HepG2 (cell line): ENCODE results near the gene UGT3A2. TPM values are rescaled to one million over a fixed set of nuclear protein-coding genes. Genes with fewer than 3 reads are reported as not detected.

ENCODE experiments used
- ATAC-seq: fragments of 200-7000 bp; cut with Tn5 transposase; 3 replicates; pipeline ENCODE4 v1.9.1; 2020; ENCODE audit warnings: mild to moderate bottlenecking, moderate library complexity
- BruUV-seq: library from RNA; stranded (reverse); fragments of 400-500 nt; replicated peaks from 2 replicates; lab custom pipeline; 2021; lab: Mats Ljungman, UMichigan
- CTCF ChIA-PET: fragments of 300-600 bp; formaldehyde crosslinking; extraction: SDS; loops from one replicate; lab custom pipeline; 2021; ENCODE audit warnings: low total read pairs, inconsistent platforms, low intra/inter-chr PET ratio; lab: Yijun Ruan, JAX
- POLR2A ChIA-PET: fragments of 350-600 bp; sonication (Branson Sonifier 250); formaldehyde crosslinking; loops from one replicate; lab custom pipeline; 2020; ENCODE audit warnings: antibody characterized with exemption, inconsistent platforms; lab: Yijun Ruan, JAX
- DNase-seq: peaks from one replicate; pipeline ENCODE4 v3.0.0-alpha.2; 2015; ENCODE audit warnings: low spot score
- FAIRE-seq: peaks from 3 replicates; lab custom pipeline; 2011; peaks lifted over from hg19 to GRCh38; lab: Jason Lieb, UNC
- H2AFZ ChIP-seq: one replicate; pipeline ENCODE4 v1.6.1; 2011; ENCODE audit warnings: low read length, inconsistent platforms
- H3K27ac ChIP-seq: fragments of 300-600 bp; 3 replicates; pipeline ENCODE4 v1.8.0; 2011; ENCODE audit warnings: mixed run types, mild to moderate bottlenecking, mixed read lengths, low read length, inconsistent platforms; ENCODE audit not compliant: insufficient read depth; ENCODE audit errors: extremely low read length
- H3K27me3 ChIP-seq, 2 experiments: fragments of 200-600 bp in 1 of 2; 2 replicates in 1 of 2; 3 replicates in 1 of 2; pipeline versions ENCODE4 v1.6.0 to v1.8.0; 2011; ENCODE audit warnings: low read length in 2 of 2, mild to moderate bottlenecking in 2 of 2, moderate library complexity in 2 of 2, inconsistent platforms in 1 of 2; ENCODE audit not compliant: insufficient read depth in 2 of 2, control insufficient read depth in 1 of 2
- H3K36me3 ChIP-seq, 2 experiments: fragments of 200-600 bp in 1 of 2; replicated peaks in 1 of 2; 2 replicates in 1 of 2; 3 replicates in 1 of 2; pipeline versions ENCODE4 v1.5.1 to v1.8.0; 2011; ENCODE audit warnings: low read length in 2 of 2, inconsistent platforms in 1 of 2; ENCODE audit not compliant: insufficient read depth in 2 of 2, control insufficient read depth in 1 of 2
- H3K4me1 ChIP-seq: 2 replicates; pipeline ENCODE4 v1.5.1; 2012; ENCODE audit warnings: low read length, inconsistent platforms; ENCODE audit not compliant: insufficient read depth
- H3K4me2 ChIP-seq: 2 replicates; pipeline ENCODE4 v1.6.0; 2011; ENCODE audit warnings: low read depth, low read length, inconsistent platforms
- H3K4me3 ChIP-seq, 3 experiments: fragments of 200-600 bp in 1 of 3; sonication (generic), shearing (Covaris generic) in 1 of 3; replicated peaks in 1 of 3; 2 replicates each; pipeline ENCODE4 v1.5.1; 2011 to 2016; ENCODE audit warnings: low read length in 3 of 3, inconsistent platforms in 2 of 3, low read depth in 2 of 3, mild to moderate bottlenecking in 2 of 3, control low read depth in 1 of 3, mixed read lengths in 1 of 3; ENCODE audit not compliant: insufficient read depth in 1 of 3
- H3K79me2 ChIP-seq: one replicate; pipeline ENCODE4 v1.6.1; 2011; ENCODE audit warnings: low read length, inconsistent platforms; ENCODE audit not compliant: insufficient read depth
- H3K9ac ChIP-seq: 2 replicates; pipeline ENCODE4 v1.6.0; 2011; ENCODE audit warnings: mild to moderate bottlenecking, low read depth, low read length, inconsistent platforms; ENCODE audit not compliant: insufficient read depth
- H3K9me3 ChIP-seq: 2 replicates; pipeline ENCODE4 v1.5.1; 2012; ENCODE audit warnings: mild to moderate bottlenecking, low read length
- H4K20me1 ChIP-seq: 2 replicates; pipeline ENCODE4 v1.6.0; 2011; ENCODE audit warnings: inconsistent platforms, mild to moderate bottlenecking, low read length, moderate library complexity; ENCODE audit not compliant: insufficient read depth
- DDIT3 ChIP-seq: sonication (generic); formaldehyde crosslinking; IDR thresholded peaks from 2 replicates; pipeline ENCODE4 v1.4.0; 2020; ENCODE audit warnings: mild to moderate bottlenecking, missing genetic modification reagents
- HHEX ChIP-seq: IDR thresholded peaks from 2 replicates; pipeline ENCODE4 v1.6.1; 2016; ENCODE audit warnings: control low read depth
- JUND ChIP-seq: sonication (generic); formaldehyde crosslinking; IDR thresholded peaks from 2 replicates; pipeline ENCODE4 v1.8.0; 2022; ENCODE audit warnings: mild to moderate bottlenecking, missing genetic modification reagents
- RFX3 ChIP-seq: IDR thresholded peaks from 2 replicates; pipeline ENCODE4 v1.6.1; 2016; ENCODE audit warnings: missing biosample characterization, missing genetic modification reagents
- TAF15 ChIP-seq: fragments of 200-400 bp; formaldehyde crosslinking; IDR thresholded peaks from one replicate; pipeline ENCODE4 v1.6.1; 2018; ENCODE audit warnings: mild to moderate bottlenecking, low read depth, low read length; ENCODE audit not compliant: poor library complexity, severe bottlenecking
- ZNF101 ChIP-seq: sonication (generic); formaldehyde crosslinking; IDR thresholded peaks from 2 replicates; pipeline ENCODE4 v1.4.0; 2020; ENCODE audit warnings: mild to moderate bottlenecking, low read depth, missing genetic modification reagents, borderline replicate concordance
- ZNF160 ChIP-seq: sonication (generic); formaldehyde crosslinking; IDR thresholded peaks from 2 replicates; pipeline ENCODE4 v1.8.0; 2022; ENCODE audit warnings: mild to moderate bottlenecking, inconsistent platforms, missing genetic modification reagents
- ZNF224 ChIP-seq: sonication (generic); formaldehyde crosslinking; IDR thresholded peaks from 2 replicates; pipeline ENCODE4 v1.5.0; 2020; ENCODE audit warnings: mild to moderate bottlenecking, missing genetic modification reagents
- ZNF780A ChIP-seq: sonication (generic); formaldehyde crosslinking; IDR thresholded peaks from 2 replicates; pipeline ENCODE4 v1.8.0; 2022; ENCODE audit warnings: mild to moderate bottlenecking, missing genetic modification reagents, moderate library complexity
- WGBS: methylation state at CpG from one replicate; pipeline ENCODE4 v1.1.6; 2017; ENCODE audit warnings: low lambda C conversion rate; 5-methylcytosine and 5-hydroxymethylcytosine counted together
- in situ Hi-C: cut with HindIII; loops from 2 replicates; pipeline ENCODE4 v1.10.0; 2017; ENCODE audit warnings: low pct_unique_long_range_greater_than_20kb; ENCODE audit not compliant: extremely low pct_ligation_motif_present
- intact Hi-C: fragments of 100-400 bp; cut with micrococcal nuclease; formaldehyde crosslinking; loops from one replicate; pipeline ENCODE4 v1.10.0; 2022; ENCODE audit not compliant: unreplicated experiment
- polyA plus RNA-seq, 8 experiments: library from polyadenylated mRNA; depleted of rRNA in 3 of 8; stranded (reverse) in 7 of 8; unstranded in 1 of 8; fragments of >200 nt; fragmentation: Illumina TruSeq in 4 of 8; extraction: Trizol in 4 of 8; gene quantifications; 2 replicates each; pipeline versions ENCODE4 v1.2.1 to v1.2.3, GENCODE V29; 2011 to 2016; ENCODE audit warnings: low read depth in 4 of 8, missing spikeins in 1 of 8, mixed read lengths in 1 of 8; ENCODE audit not compliant: insufficient read depth in 1 of 8
- small RNA-seq, 3 experiments: library from RNA; depleted of rRNA; stranded (forward); fragments of <200 nt; gene quantifications; one replicate each; pipeline ENCODE3, GENCODE V24; 2012; ENCODE audit warnings: low read depth in 2 of 3, low replicate concordance in 1 of 3; ENCODE audit not compliant: insufficient read length in 3 of 3, insufficient read depth in 2 of 3
- total RNA-seq, 5 experiments: library from RNA; depleted of rRNA; stranded (reverse); fragments of >200 nt; fragmentation: Illumina TruSeq; extraction: Trizol; gene quantifications; 2 replicates each; pipeline ENCODE4 v1.2.3, GENCODE V29; 2016; ENCODE audit warnings: low read depth in 1 of 5
- TF ChIP-seq, protein P1 (sequence below): IDR thresholded peaks from 2 replicates; pipeline ENCODE4 v1.6.1; 2018; ENCODE audit warnings: missing genetic modification reagents, mild to moderate bottlenecking, missing compliant biosample characterization

Gene UGT3A2
- total and polyA plus RNA-seq, 2 of the 13 experiments (the other 11 are each of a cell fraction or from before 2014, with no cell fraction given): not detected

- Histone ChIP-seq H3K4me2 (no peak overlapping the region), H3K79me2 (no peaks in the 10 kb centered on the region), H3K4me1 (no peaks in the 10 kb centered on the region), H4K20me1 (no peaks in the 10 kb centered on the region), H3K9me3 (peaks cover 5% of the 10 kb centered on the region; the same call in 1 of the 2 replicates), H3K27me3 (peaks cover 0 to 15% of the 10 kb centered on the region in 2 experiments; a peak in 2 of 5 replicates), H3K4me3 (no peak overlapping the region), H3K27ac (no peak overlapping the region), H3K36me3 (no peaks in the 10 kb centered on the region), H2AFZ (no peak overlapping the region)
- 0% methylated on average over 3 of the region's 3 CpGs for WGBS
- POLR2A ChIA-PET: no interaction called here
- ATAC-seq (no peak), FAIRE-seq (no peak), DNase-seq (no peak)
- no TSS peak for BruUV-seq
- intact Hi-C loops: no loop called here
- CTCF ChIA-PET: no interaction called here
- TF ChIP-seq ZNF160 (CRISPR knock-in tag) (no peak), ZNF780A (CRISPR knock-in tag) (no peak), ZNF101 (CRISPR knock-in tag) (no peak), ZNF224 (CRISPR knock-in tag) (no peak), TAF15 (no peak), JUND (CRISPR knock-in tag) (no peak), HHEX (CRISPR knock-in tag) (no peak), RFX3 (CRISPR knock-in tag) (no peak), DDIT3 (CRISPR knock-in tag) (no peak)
- TF ChIP-seq, protein P1, sequence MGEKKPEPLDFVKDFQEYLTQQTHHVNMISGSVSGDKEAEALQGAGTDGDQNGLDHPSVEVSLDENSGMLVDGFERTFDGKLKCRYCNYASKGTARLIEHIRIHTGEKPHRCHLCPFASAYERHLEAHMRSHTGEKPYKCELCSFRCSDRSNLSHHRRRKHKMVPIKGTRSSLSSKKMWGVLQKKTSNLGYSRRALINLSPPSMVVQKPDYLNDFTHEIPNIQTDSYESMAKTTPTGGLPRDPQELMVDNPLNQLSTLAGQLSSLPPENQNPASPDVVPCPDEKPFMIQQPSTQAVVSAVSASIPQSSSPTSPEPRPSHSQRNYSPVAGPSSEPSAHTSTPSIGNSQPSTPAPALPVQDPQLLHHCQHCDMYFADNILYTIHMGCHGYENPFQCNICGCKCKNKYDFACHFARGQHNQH (CRISPR knock-in tag): no peak
- TF ChIP-seq, all 625 proteins: peak for 0
- no peak overlapping the region for H3K9ac ChIP-seq
- in situ Hi-C loops: no loop called here
Observed at GRCh38 chr5:35987776-35988175, 78.9 kb downstream of the UGT3A2 start.

Small RNAs within 50 kb of the gene (small RNA-seq; reads per million reads assigned to genes)
- 0 reads per million in 3 experiments for gene AC016612.1

Other genes starting within 250 kb of the UGT3A2 start
- gene IL7R, start 210.0 kb downstream of the UGT3A2 start, total RNA-seq (2016; rRNA removed; fragmentation: Illumina TruSeq; extraction: Trizol): not detected in 2 replicates
- gene IL7R, start 210.0 kb downstream of the UGT3A2 start, polyA plus RNA-seq (2011; rRNA removed): not detected in 2 replicates
- gene CAPSL, start 128.3 kb downstream of the UGT3A2 start, total RNA-seq (2016; rRNA removed; fragmentation: Illumina TruSeq; extraction: Trizol): not detected in 2 replicates
- not detected in 2 replicates for gene CAPSL, start 128.3 kb downstream of the UGT3A2 start, polyA plus RNA-seq (2011; rRNA removed)
- not detected in 2 replicates for gene UGT3A1, start 75.5 kb downstream of the UGT3A2 start, total RNA-seq (2016; rRNA removed; fragmentation: Illumina TruSeq; extraction: Trizol)
- gene UGT3A1, start 75.5 kb downstream of the UGT3A2 start, polyA plus RNA-seq (2011; rRNA removed): not detected in 2 replicates
- gene LMBRD2, start 85.0 kb upstream of the UGT3A2 start, total RNA-seq (2016; rRNA removed; fragmentation: Illumina TruSeq; extraction: Trizol): 1.8 and 4.7 TPM in 2 replicates
- 2.0 TPM in 2 replicates for gene LMBRD2, start 85.0 kb upstream of the UGT3A2 start, polyA plus RNA-seq (2011; rRNA removed)
- gene SKP2, start 85.2 kb upstream of the UGT3A2 start, total RNA-seq (2016; rRNA removed; fragmentation: Illumina TruSeq; extraction: Trizol): 84.1 and 121 TPM in 2 replicates
- 24.7 and 29.6 TPM in 2 replicates for gene SKP2, start 85.2 kb upstream of the UGT3A2 start, polyA plus RNA-seq (2011; rRNA removed)
- gene NADK2, start 175.0 kb upstream of the UGT3A2 start, total RNA-seq (2016; rRNA removed; fragmentation: Illumina TruSeq; extraction: Trizol): 71.4 and 94.9 TPM in 2 replicates
- gene NADK2, start 175.0 kb upstream of the UGT3A2 start, polyA plus RNA-seq (2011; rRNA removed): 13.9 and 14.6 TPM in 2 replicates
- 0.09 TPM in 1 of 2 replicates, not detected in the other for gene RANBP3L, start 235.0 kb upstream of the UGT3A2 start, total RNA-seq (2016; rRNA removed; fragmentation: Illumina TruSeq; extraction: Trizol)
- not detected in 2 replicates for gene RANBP3L, start 235.0 kb upstream of the UGT3A2 start, polyA plus RNA-seq (2011; rRNA removed)